Measurements from ENCODE around the gene ENTR1. TPM values are rescaled to one million over a fixed set of nuclear protein-coding genes. Genes with fewer than 3 reads are reported as not detected.

Gene ENTR1
- total RNA-seq, 1 donor from 2014 or later: 34.9 TPM

DNA sequence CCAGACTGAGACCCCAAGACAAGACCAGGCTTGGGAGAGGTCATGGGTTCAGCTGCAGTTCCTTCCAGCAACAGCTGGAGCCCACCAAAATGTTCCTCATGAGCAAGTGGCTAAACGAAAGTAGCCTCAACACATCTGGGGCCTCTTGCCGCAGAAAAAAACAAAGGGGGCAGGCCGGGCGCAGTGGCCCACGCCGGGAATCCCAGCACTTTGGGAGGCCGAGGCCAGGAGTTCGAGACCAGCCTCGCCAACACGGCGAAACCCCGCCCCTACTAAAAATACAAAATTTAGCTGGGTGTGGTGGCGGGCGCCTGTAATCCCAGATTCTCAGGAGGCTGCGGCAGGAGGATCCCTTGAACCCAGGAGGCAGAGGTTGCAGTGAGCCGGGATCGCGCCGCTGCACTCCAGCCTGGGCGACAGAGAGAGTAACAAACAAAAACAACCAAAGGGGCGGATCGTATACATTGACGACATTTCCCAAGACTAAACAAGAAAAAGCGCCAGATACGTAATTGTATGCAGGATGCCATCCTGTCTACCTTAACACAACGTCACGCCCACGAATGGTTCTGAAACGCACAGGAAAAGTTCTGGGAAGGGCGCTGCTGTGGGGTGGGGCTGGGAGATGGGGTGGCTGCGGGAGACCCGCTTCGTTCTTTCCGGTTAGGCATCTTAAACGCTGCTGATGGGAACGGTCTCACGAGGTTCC is 27.6 kb upstream of the ENTR1 start:
- Mint-ChIP-seq H3K27me3 (ENCODE audit: insufficient read depth, low read depth) (peaks cover 19% of the 10 kb centered on the region), H3K36me3 (peaks cover 17% of the 10 kb centered on the region), H3K9me3 (no peaks in the 10 kb centered on the region), H3K27ac (peak overlapping the region; percentile 57), H3K4me3 (peak overlapping the region; percentile 90), H3K4me1 (peaks cover 22% of the 10 kb centered on the region)
- Histone ChIP-seq H3K27ac (no peak overlapping the region), H4K20me1 (ENCODE audit: low read depth) (peaks cover 59% of the 10 kb centered on the region), H3K79me2 (ENCODE audit: low read depth) (peaks cover 48% of the 10 kb centered on the region), H3K4me2 (peak overlapping the region; percentile 98), H3K9ac (peak overlapping the region; percentile 86), H3K27me3 (no peaks in the 10 kb centered on the region), H3K36me3 (no peaks in the 10 kb centered on the region), H3F3A (ENCODE audit: low read depth) (peaks cover 22% of the 10 kb centered on the region), H3K4me3 (peak overlapping the region; percentile 99), H3K4me1 (peaks cover 9% of the 10 kb centered on the region), H3K9me3 (ENCODE audit: low read depth) (no peaks in the 10 kb centered on the region), H2AFZ (replicated peaks) (no peak overlapping the region)
- TF ChIP-seq CTCF (IDR thresholded peaks at IDR 0.05) (no peak), EZH2 (IDR thresholded peaks at IDR 0.05) (no peak), EZH2phosphoT487 (IDR thresholded peaks at IDR 0.05) (no peak)
- DNase-seq (ENCODE audit: low spot score): no peak

DNA sequence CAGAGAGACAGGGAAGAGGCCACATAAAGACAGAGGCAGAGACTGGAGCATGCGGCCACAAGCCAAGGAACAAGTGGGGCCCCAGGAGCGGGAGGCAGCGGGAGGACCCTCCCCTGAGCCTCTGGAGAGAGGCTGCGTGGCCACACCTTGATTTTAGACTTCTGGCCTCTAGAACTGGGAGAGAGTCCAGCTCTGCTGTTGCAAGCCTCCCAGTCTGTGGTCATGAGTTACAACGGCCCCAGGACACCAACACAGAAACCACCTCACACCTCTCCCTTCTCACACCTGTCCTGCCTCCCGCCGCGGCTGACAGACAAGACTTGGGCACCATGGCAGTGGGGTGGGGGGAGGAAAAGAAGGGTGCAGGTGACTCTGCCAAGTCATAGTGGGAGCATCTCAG is 27.0 kb upstream of the ENTR1 start:
- Mint-ChIP-seq H3K4me1 (peaks cover 22% of the 10 kb centered on the region), H3K9me3 (no peaks in the 10 kb centered on the region), H3K36me3 (peaks cover 13% of the 10 kb centered on the region), H3K27ac (no peak overlapping the region), H3K27me3 (ENCODE audit: insufficient read depth, low read depth) (peaks cover 16% of the 10 kb centered on the region), H3K4me3 (peak overlapping the region; percentile 90)
- H4K20me1 ChIP-seq (ENCODE audit: low read depth): peaks cover 58% of the 10 kb centered on the region
- H3K79me2 ChIP-seq (ENCODE audit: low read depth): peaks cover 48% of the 10 kb centered on the region
- no peak for DNase-seq (ENCODE audit: low spot score)
- H3K4me3 ChIP-seq: peak overlapping the region; percentile 99
- no peak overlapping the region for H2AFZ ChIP-seq (replicated peaks)
- H3K36me3 ChIP-seq: no peaks in the 10 kb centered on the region
- H3K4me2 ChIP-seq: peak overlapping the region; percentile 98
- H3K27me3 ChIP-seq: no peaks in the 10 kb centered on the region
- no peak overlapping the region for H3K27ac ChIP-seq
- TF ChIP-seq EZH2phosphoT487 (IDR thresholded peaks at IDR 0.05): no peak
- no peak for TF ChIP-seq EZH2 (IDR thresholded peaks at IDR 0.05)
- no peak for TF ChIP-seq CTCF (IDR thresholded peaks at IDR 0.05)
- peaks cover 9% of the 10 kb centered on the region for H3K4me1 ChIP-seq
- H3K9me3 ChIP-seq (ENCODE audit: low read depth): no peaks in the 10 kb centered on the region
- H3K9ac ChIP-seq: no peak overlapping the region
- peaks cover 22% of the 10 kb centered on the region for H3F3A ChIP-seq (ENCODE audit: low read depth)

GRCh38 chr9:136436055-136436634 is 25.7 kb upstream of the ENTR1 start:
- no peaks in the 10 kb centered on the region for H3K27me3 ChIP-seq
- no peaks in the 10 kb centered on the region for H3K36me3 ChIP-seq
- H3F3A ChIP-seq (ENCODE audit: low read depth): peaks cover 13% of the 10 kb centered on the region
- Mint-ChIP-seq H3K27me3 (ENCODE audit: insufficient read depth, low read depth) (peaks cover 13% of the 10 kb centered on the region), H3K4me3 (peak overlapping the region; percentile 90), H3K9me3 (no peaks in the 10 kb centered on the region), H3K27ac (peak overlapping the region; percentile 30), H3K4me1 (peaks cover 22% of the 10 kb centered on the region), H3K36me3 (peaks cover 11% of the 10 kb centered on the region)
- peaks cover 9% of the 10 kb centered on the region for H3K4me1 ChIP-seq
- H3K4me2 ChIP-seq: no peak overlapping the region
- H3K27ac ChIP-seq: no peak overlapping the region
- no peak overlapping the region for H3K4me3 ChIP-seq
- H3K9ac ChIP-seq: no peak overlapping the region
- H4K20me1 ChIP-seq (ENCODE audit: low read depth): peaks cover 58% of the 10 kb centered on the region
- peaks cover 48% of the 10 kb centered on the region for H3K79me2 ChIP-seq (ENCODE audit: low read depth)
- H3K9me3 ChIP-seq (ENCODE audit: low read depth): no peaks in the 10 kb centered on the region
- TF ChIP-seq EZH2phosphoT487 (IDR thresholded peaks at IDR 0.05): no peak
- TF ChIP-seq EZH2 (IDR thresholded peaks at IDR 0.05): no peak
- TF ChIP-seq CTCF (IDR thresholded peaks at IDR 0.05): no peak
- no peak for DNase-seq (ENCODE audit: low spot score)
- no peak overlapping the region for H2AFZ ChIP-seq (replicated peaks)
